Neural cell (in vitro differentiated cells): ENCODE measurements around the gene PRKAG3. TPM values are rescaled to one million over a fixed set of nuclear protein-coding genes. Genes with fewer than 3 reads are reported as not detected.

Source experiments
- polyA plus RNA-seq: library from polyadenylated mRNA; depleted of rRNA; stranded (reverse); fragments of >200 nt; gene quantifications from 2 replicates; pipeline ENCODE4 v1.2.3, GENCODE V29; 2014

Gene PRKAG3
- polyA plus RNA-seq, 1 donor from 2014 or later, result not detected

Other genes starting within 250 kb of the PRKAG3 start
- gene PLCD4, start 223.9 kb downstream of the PRKAG3 start, polyA plus RNA-seq, result 4.9 and 9.3 TPM in 2 replicates
- gene ZNF142, start 172.2 kb downstream of the PRKAG3 start, polyA plus RNA-seq, result 4.8 and 6.4 TPM in 2 replicates
- 75.8 and 98.0 TPM in 2 replicates for gene BCS1L, start 172.1 kb downstream of the PRKAG3 start, polyA plus RNA-seq
- 86.0 and 107 TPM in 2 replicates for gene RNF25, start 159.8 kb downstream of the PRKAG3 start, polyA plus RNA-seq
- 61.5 and 69.7 TPM in 2 replicates for gene STK36, start 159.7 kb downstream of the PRKAG3 start, polyA plus RNA-seq
- gene TTLL4, start 121.0 kb downstream of the PRKAG3 start, polyA plus RNA-seq, result 5.3 and 12.7 TPM in 2 replicates
- 0.90 TPM in 1 of 2 replicates, not detected in the other for gene CYP27A1, start 49.7 kb downstream of the PRKAG3 start, polyA plus RNA-seq
- gene WNT6, start 28.0 kb upstream of the PRKAG3 start, polyA plus RNA-seq, result not detected in 2 replicates
- 0.14 and 0.20 TPM in 2 replicates for gene WNT10A, start 49.0 kb upstream of the PRKAG3 start, polyA plus RNA-seq
- 2.0 and 3.1 TPM in 2 replicates for gene CDK5R2, start 127.9 kb upstream of the PRKAG3 start, polyA plus RNA-seq
- gene FEV, start 153.4 kb upstream of the PRKAG3 start, polyA plus RNA-seq, result not detected in 2 replicates
- not detected in 2 replicates for gene CRYBA2, start 161.6 kb upstream of the PRKAG3 start, polyA plus RNA-seq
- gene CFAP65, start 209.7 kb upstream of the PRKAG3 start, polyA plus RNA-seq, result 1.1 and 1.7 TPM in 2 replicates
- 0.36 TPM in 1 of 2 replicates, not detected in the other for gene IHH, start 229.1 kb upstream of the PRKAG3 start, polyA plus RNA-seq